WTC11 (cell line): Measurements from ENCODE around the gene TMEM143.

ENCODE experiments used
- CREM ChIP-seq: sonication (generic); formaldehyde crosslinking; IDR thresholded peaks from 2 replicates; pipeline ENCODE4 v1.8.1; 2022; ENCODE audit warnings: mild to moderate bottlenecking, missing genetic modification reagents, moderate library complexity
- ETV6 ChIP-seq: sonication (generic); formaldehyde crosslinking; IDR thresholded peaks from 2 replicates; pipeline ENCODE4 v1.8.1; 2022; ENCODE audit warnings: mild to moderate bottlenecking, missing genetic modification reagents
- GRHL2 ChIP-seq: fragments of 250-450 bp; sonication (Bioruptor Pico); IDR thresholded peaks from 2 replicates; pipeline ENCODE4 v1.8.0; 2022; ENCODE audit warnings: mild to moderate bottlenecking, moderate library complexity; ENCODE audit not compliant: insufficient replicate concordance, severe bottlenecking
- RELA ChIP-seq: sonication (generic); formaldehyde crosslinking; IDR thresholded peaks from 2 replicates; pipeline ENCODE4 v1.8.1; 2022; ENCODE audit warnings: missing genetic modification reagents, mild to moderate bottlenecking, borderline replicate concordance
- TF ChIP-seq, protein P1 (sequence below): sonication (generic); formaldehyde crosslinking; IDR thresholded peaks from 2 replicates; pipeline ENCODE4 v1.8.0; 2023; ENCODE audit warnings: mild to moderate bottlenecking, missing genetic modification reagents
- TF ChIP-seq, protein P2 (sequence below): sonication (generic); formaldehyde crosslinking; conservative IDR thresholded peaks from 2 replicates; pipeline ENCODE4 v1.8.1; 2022; ENCODE audit warnings: mild to moderate bottlenecking, missing genetic modification reagents

DNA sequence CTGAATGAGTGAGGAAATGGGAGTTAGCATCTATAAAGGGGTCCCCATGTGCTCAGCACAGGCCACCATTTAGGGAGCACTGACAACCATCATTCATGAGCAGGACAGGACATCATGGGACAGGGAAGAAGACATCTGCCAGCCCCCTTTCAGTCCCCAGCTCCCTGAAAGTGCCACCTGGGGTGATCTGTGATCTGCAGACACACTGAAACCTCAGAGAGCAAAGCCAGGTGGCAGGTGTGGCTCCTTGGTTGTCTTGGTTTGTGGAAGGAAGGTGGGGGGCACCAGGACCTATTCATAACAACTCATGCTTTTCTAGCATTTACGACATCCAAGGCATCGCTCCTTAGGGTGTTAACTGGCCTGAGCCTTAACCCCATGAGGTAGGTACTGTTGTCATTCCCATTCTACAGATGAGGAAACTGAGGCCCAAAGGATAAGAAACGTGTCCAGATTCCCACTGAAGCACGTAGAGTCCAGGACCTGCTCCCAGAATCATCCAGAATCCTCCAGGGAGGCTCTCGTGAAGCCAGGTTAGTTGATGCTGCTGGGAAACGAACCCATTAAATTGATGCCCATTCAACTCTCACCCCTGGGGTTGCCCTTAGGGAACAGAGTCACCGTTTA lies 21.8 kb upstream of the TMEM143 start:
- TF ChIP-seq, protein P1, sequence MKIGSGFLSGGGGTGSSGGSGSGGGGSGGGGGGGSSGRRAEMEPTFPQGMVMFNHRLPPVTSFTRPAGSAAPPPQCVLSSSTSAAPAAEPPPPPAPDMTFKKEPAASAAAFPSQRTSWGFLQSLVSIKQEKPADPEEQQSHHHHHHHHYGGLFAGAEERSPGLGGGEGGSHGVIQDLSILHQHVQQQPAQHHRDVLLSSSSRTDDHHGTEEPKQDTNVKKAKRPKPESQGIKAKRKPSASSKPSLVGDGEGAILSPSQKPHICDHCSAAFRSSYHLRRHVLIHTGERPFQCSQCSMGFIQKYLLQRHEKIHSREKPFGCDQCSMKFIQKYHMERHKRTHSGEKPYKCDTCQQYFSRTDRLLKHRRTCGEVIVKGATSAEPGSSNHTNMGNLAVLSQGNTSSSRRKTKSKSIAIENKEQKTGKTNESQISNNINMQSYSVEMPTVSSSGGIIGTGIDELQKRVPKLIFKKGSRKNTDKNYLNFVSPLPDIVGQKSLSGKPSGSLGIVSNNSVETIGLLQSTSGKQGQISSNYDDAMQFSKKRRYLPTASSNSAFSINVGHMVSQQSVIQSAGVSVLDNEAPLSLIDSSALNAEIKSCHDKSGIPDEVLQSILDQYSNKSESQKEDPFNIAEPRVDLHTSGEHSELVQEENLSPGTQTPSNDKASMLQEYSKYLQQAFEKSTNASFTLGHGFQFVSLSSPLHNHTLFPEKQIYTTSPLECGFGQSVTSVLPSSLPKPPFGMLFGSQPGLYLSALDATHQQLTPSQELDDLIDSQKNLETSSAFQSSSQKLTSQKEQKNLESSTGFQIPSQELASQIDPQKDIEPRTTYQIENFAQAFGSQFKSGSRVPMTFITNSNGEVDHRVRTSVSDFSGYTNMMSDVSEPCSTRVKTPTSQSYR: no peak
- no peak for TF ChIP-seq GRHL2 (CRISPR knock-in tag)
- TF ChIP-seq, protein P2, sequence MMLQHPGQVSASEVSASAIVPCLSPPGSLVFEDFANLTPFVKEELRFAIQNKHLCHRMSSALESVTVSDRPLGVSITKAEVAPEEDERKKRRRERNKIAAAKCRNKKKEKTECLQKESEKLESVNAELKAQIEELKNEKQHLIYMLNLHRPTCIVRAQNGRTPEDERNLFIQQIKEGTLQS (CRISPR knock-in tag): no peak
- TF ChIP-seq CREM: no peak
- no peak for TF ChIP-seq ETV6
- TF ChIP-seq RELA: no peak
